HG02610 (cell line): ENCODE data around the gene PLSCR5.

ENCODE experiments used
- ATAC-seq: cut with Tn5 transposase; IDR thresholded peaks from one replicate; pipeline ENCODE4 v1.9.1; 2021; ENCODE audit warnings: mild to moderate bottlenecking, moderate library complexity; ENCODE audit not compliant: unreplicated experiment

Gene PLSCR5

DNA sequence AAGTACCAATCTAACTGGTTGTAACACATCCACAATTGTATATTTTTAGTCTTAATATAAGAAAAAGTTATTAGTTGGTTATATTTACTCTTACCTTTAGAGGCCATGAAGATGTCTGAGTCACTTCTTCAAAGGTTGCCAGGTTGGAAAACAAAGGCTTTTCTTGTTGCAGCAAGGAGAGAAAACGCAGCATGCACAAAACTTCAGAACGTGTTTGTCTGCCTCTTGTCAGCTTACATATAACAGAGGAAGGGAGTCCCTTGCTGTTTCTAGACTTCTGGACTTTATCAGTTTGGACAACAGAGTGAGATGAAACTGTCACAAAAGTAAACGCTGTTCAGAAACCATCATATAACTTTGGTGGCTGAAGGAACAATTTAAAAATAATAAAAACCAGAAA lies at the start of gene PLSCR5:
TSS of gene PLSCR5 (minus strand) at position 241 of the 400 bp plus-strand sequence. CDS start at position 107, 134 bp downstream.
- no peak for ATAC-seq

- no peak for ATAC-seq
Measured at GRCh38 chr3:146653978-146654377, 48.8 kb upstream of the PLSCR5 start.

- no peak for ATAC-seq
Measured at GRCh38 chr3:146650691-146651442, 45.7 kb upstream of the PLSCR5 start.

GRCh38 chr3:146646261-146646660 lies 41.1 kb upstream of the PLSCR5 start:
- no peak for ATAC-seq

GRCh38 chr3:146640955-146641867 lies 36.1 kb upstream of the PLSCR5 start:
- peak; percentile 74 for ATAC-seq

DNA sequence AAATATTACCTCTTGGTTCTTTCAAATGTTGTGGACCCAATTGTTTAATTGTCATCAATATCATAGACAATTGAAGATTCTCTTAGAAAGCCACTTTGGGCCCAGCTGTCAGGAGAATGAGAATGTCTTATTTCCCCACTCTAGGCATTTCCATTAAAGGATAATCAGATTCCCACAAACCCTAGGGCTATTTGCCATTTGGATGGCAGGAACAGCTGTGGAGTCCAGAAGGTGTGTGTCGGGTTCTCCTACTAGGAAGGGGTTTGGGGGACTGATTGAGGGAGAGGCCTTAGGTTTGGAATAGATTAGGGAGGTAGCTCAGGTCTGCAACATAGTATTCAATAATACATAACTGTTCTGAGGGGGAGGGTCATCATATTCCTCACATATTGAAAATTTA lies 35.2 kb upstream of the PLSCR5 start:
- no peak for ATAC-seq

- ATAC-seq: no peak
Measured at GRCh38 chr3:146638718-146639117, 33.6 kb upstream of the PLSCR5 start.

DNA sequence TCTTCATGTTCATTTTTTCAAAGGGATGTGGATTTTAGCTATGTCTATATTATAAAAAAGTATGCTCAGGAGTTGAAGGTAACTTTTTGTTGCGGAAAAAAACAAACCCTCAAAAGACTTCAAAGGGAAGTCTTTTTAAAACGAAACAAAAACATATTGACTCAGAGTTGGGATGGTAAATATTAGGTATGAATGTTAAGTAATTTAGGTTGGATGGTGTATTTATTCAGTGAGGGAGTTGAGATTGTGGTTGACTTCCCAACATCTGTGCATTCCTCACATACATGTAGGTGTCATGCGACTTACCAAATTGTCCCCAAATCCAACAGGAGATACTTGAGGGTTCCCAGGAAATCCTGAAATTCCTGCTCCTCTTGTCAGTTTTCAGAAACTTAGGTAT lies 32.7 kb upstream of the PLSCR5 start:
- no peak for ATAC-seq

- no peak for ATAC-seq
Measured at GRCh38 chr3:146636881-146637280, 31.7 kb upstream of the PLSCR5 start.

DNA sequence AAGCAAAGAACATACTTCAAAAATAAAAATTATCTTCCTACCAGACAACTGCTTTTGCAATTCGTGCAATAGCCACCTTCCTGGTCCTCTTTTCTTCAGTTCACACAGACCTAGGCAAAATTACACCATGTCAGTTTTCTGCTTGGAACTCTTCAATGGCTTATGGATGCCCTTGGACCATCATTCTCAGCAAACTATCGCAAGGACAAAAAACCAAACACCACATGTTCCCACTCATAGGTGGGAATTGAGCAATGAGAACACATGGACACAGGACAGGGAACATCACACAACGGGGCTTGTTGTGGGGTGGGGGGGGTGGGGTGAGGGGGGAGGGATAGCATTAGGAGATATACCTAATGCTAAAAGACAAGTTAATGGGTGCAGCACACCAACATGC lies 29.2 kb upstream of the PLSCR5 start:
- ATAC-seq: no peak

- ATAC-seq: no peak
Measured at GRCh38 chr3:146628671-146629070, 23.5 kb upstream of the PLSCR5 start.

DNA sequence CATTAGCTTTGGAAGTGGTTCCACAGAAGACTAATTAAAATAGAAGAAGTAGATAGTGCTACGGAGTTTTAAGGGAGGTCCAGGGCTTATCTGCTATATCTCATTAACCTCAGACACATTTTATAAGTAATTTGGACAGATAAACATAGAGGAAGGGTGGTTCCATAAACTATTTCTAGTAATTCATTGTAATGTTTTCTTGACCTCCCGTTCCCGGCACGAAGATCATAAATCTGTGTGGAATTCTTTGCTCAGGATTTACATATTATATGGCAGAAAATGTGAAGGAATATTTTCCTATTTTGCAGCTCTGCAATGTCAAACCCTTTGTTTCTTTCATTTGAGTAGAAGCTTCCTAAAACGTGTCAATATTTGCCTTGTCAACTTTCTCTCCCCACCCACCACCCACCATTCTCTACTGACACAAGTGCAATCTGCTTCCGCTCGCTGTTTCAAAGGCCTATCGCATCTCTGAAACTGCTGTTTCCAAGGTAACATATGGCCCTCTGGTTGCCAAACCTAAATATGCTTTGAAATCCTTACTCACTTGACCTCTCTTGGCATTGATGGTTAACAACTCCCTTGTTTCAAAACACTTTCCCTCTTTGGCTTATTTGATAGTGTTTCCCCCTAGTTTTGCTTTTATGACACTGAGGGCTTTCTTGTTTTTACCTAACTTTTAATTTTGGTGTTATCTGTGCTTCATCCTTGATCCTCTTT lies 21.4 kb upstream of the PLSCR5 start:
- ATAC-seq: no peak

- ATAC-seq: peak; percentile 73
Measured at GRCh38 chr3:146625186-146625775, 20.1 kb upstream of the PLSCR5 start.

- ATAC-seq: no peak
Measured at GRCh38 chr3:146621723-146622122, 16.6 kb upstream of the PLSCR5 start.

DNA sequence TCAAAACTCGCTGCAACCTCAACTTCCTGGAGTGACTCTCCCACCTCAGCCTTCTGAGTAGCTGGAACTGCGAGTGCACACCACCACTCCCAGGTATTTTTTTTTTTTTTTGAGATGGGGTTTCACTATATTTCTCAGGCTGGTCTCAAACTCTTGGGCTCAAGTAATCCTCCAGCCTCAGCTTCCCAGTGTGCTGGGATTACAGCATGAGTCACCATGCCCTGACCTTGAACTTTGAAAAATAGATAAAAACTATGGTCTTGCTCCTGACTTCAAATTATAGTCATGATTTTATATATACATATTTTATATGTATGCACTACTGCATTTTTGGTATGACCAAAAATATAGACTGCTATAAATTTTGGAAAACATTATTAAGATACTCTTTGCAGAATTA lies 6.9 kb upstream of the PLSCR5 start:
- no peak for ATAC-seq

DNA sequence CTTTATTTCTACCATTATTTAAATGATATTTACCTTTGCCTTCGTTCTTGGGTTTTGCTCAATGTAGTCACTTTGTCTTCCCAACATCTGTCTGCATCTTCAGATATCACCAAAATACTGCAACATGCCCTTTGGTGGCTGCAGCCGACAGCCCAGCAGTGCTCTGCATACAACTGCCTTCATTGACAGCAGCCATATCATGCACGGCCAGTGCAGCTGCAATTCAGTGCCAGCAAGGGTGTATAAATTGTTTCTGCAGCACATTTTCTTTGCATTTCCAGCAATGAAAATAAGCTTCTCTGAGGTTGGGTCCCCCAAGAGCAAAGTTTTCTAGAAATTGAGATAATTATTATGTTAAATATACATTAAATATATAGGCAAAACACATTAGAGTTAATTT lies 6.0 kb upstream of the PLSCR5 start:
- no peak for ATAC-seq

- ATAC-seq: no peak
Measured at GRCh38 chr3:146598535-146598934, 6.6 kb downstream of the PLSCR5 start.

DNA sequence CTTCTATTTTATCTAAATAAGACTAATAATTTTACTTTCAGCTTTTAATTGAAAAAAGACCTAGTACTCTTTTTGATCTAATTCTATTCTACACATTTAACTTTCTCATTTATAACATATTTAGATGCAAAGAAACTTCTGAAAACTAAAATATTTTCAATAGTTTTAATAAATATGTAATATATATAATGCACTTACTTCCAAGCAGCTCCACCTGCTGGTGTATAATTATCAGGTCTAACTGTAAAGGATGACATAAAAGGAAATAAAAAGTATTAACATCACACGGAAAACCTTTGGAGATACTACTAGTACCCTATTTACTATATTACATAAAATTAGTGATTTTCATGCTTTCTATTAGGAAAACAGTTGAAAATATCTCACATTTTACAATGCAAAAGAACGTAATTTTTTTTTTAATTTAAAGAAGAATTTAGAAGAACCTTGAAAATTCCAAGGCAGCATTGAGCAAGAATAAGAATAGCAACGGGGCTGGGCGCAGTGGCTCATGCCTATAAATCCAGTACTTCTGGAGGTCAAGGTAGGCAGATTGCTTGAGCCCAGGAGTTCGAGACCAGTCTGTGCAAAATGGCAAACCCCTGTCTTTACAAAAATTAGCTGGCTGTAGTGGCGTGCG lies 10.2 kb downstream of the PLSCR5 start:
- no peak for ATAC-seq

DNA sequence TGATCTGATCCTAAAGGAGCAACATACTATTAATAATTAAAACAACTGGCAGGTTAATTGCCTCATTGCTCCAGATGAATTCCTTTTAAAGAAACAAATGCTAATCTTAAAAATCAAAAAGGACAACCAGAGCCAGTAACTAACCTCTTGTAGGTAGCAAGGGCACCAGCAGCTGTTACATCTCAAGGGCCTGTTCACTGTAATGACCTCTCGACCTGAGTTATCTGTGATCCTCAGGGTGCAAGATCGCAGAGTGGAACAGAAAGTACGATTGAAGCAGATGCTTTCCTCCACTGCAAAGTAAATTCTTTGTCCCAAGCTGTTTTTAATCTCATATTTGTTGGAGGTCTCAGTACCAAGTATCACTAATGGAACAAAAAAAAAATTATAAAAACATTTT lies 11.4 kb downstream of the PLSCR5 start:
- no peak for ATAC-seq

- no peak for ATAC-seq
Measured at GRCh38 chr3:146590521-146590920, 14.6 kb downstream of the PLSCR5 start.
